Endothelial cell of umbilical vein (primary cell): ENCODE data around the gene NR6A1. TPM values are rescaled to one million over a fixed set of nuclear protein-coding genes. Genes with fewer than 3 reads are reported as not detected.

Source experiments
- BruUV-seq: library from RNA; stranded (reverse); fragments of 400-500 nt; replicated peaks from 2 replicates; lab custom pipeline; 2021; lab: Mats Ljungman, UMichigan
- CTCF ChIA-PET: fragments of 300-600, 350-600 bp; sonication (Branson Sonifier 250); formaldehyde crosslinking; loops from one replicate; lab custom pipeline; 2021; ENCODE audit warnings: antibody characterized with exemption, inconsistent platforms; lab: Charles Lee
- POLR2A ChIA-PET: fragments of 300-600, 350-600 bp; sonication (Branson Sonifier 250); formaldehyde crosslinking; loops from one replicate; lab custom pipeline; 2021; ENCODE audit warnings: antibody characterized with exemption, inconsistent platforms; lab: Charles Lee
- DNase-seq: peaks from one replicate; pipeline ENCODE4 v3.0.0-alpha.2; 2011; ENCODE audit warnings: low read depth, low spot score
- FAIRE-seq: peaks from 2 replicates; lab custom pipeline; 2011; peaks lifted over from hg19 to GRCh38; lab: Jason Lieb, UNC
- H2AFZ ChIP-seq: 2 replicates; pipeline ENCODE4 v1.6.0; 2012; ENCODE audit warnings: low read depth, low read length, control low read depth, inconsistent platforms
- H3K27ac ChIP-seq: 2 replicates; pipeline ENCODE4 v1.5.1; 2011; ENCODE audit warnings: low read depth, mild to moderate bottlenecking, control low read depth, low read length, moderate library complexity; ENCODE audit not compliant: insufficient read depth
- H3K27me3 ChIP-seq, 2 experiments: 2 replicates each; pipeline versions ENCODE4 v1.6.0 to v1.6.1; 2011; ENCODE audit warnings: low read length in 2 of 2, mixed read lengths in 1 of 2; ENCODE audit not compliant: control insufficient read depth in 2 of 2, insufficient read depth in 2 of 2
- H3K36me3 ChIP-seq, 2 experiments: 2 replicates in 1 of 2; 3 replicates in 1 of 2; pipeline ENCODE4 v1.5.1; 2011; ENCODE audit warnings: low read length in 2 of 2, mild to moderate bottlenecking in 1 of 2, moderate library complexity in 1 of 2; ENCODE audit not compliant: control insufficient read depth in 2 of 2, insufficient read depth in 2 of 2; ENCODE audit errors: extremely low read depth in 1 of 2
- H3K4me1 ChIP-seq: 3 replicates; pipeline ENCODE4 v1.5.1; 2011; ENCODE audit warnings: mild to moderate bottlenecking, low read length; ENCODE audit not compliant: control insufficient read depth, insufficient read depth; ENCODE audit errors: extremely low read depth
- H3K4me2 ChIP-seq: 2 replicates; pipeline ENCODE4 v1.6.1; 2011; ENCODE audit warnings: low read length, control low read depth, mixed read lengths; ENCODE audit not compliant: insufficient read depth
- H3K4me3 ChIP-seq, 3 experiments: fragments of 200-600 bp in 1 of 3; sonication (generic), shearing (Covaris generic) in 1 of 3; replicated peaks in 1 of 3; 2 replicates each; pipeline ENCODE4 v1.5.1; 2011 to 2016; ENCODE audit warnings: control low read depth in 3 of 3, low read length in 3 of 3, mild to moderate bottlenecking in 2 of 3, inconsistent platforms in 1 of 3, low read depth in 1 of 3, moderate library complexity in 1 of 3; ENCODE audit not compliant: insufficient read depth in 1 of 3
- H3K79me2 ChIP-seq: 2 replicates; pipeline ENCODE4 v1.6.0; 2012; ENCODE audit warnings: low read length, inconsistent platforms; ENCODE audit not compliant: control insufficient read depth, insufficient read depth
- H3K9ac ChIP-seq: replicated peaks from 2 replicates; pipeline ENCODE3; 2011; ENCODE audit warnings: low read length, control low read depth; ENCODE audit not compliant: insufficient read depth; ENCODE audit errors: extremely low read depth
- H3K9me1 ChIP-seq: replicated peaks from 3 replicates; pipeline ENCODE4 v1.6.0; 2011; ENCODE audit warnings: mild to moderate bottlenecking, low read length; ENCODE audit not compliant: control insufficient read depth, insufficient read depth; ENCODE audit errors: extremely low read depth
- H3K9me3 ChIP-seq: replicated peaks from 2 replicates; pipeline ENCODE4 v1.5.1; 2012; ENCODE audit warnings: low read length, inconsistent platforms; ENCODE audit not compliant: control insufficient read depth, insufficient read depth
- H4K20me1 ChIP-seq: replicated peaks from 2 replicates; pipeline ENCODE3; 2011; ENCODE audit warnings: mild to moderate bottlenecking, low read length; ENCODE audit not compliant: control insufficient read depth, insufficient read depth; ENCODE audit errors: extremely low read depth
- EZH2 ChIP-seq: IDR thresholded peaks from 2 replicates; pipeline ENCODE4 v1.6.1; 2012; ENCODE audit warnings: borderline replicate concordance, low read depth, mild to moderate bottlenecking, moderate library complexity, low read length, inconsistent platforms; ENCODE audit not compliant: severe bottlenecking
- FOS ChIP-seq: IDR thresholded peaks from 2 replicates; pipeline ENCODE4 v1.6.1; 2011; ENCODE audit warnings: mild to moderate bottlenecking, low read length, moderate library complexity, borderline replicate concordance; ENCODE audit not compliant: insufficient read depth
- GATA2 ChIP-seq: IDR thresholded peaks from 2 replicates; pipeline ENCODE4 v1.7.0; 2011; ENCODE audit warnings: low read depth, mild to moderate bottlenecking, moderate library complexity, mixed read lengths, low read length; ENCODE audit not compliant: insufficient read length, insufficient read depth
- JUN ChIP-seq: IDR thresholded peaks from 2 replicates; pipeline ENCODE4 v1.6.1; 2011; ENCODE audit warnings: borderline replicate concordance, low read depth; ENCODE audit not compliant: insufficient read length, insufficient read depth
- MYC ChIP-seq: IDR thresholded peaks from one replicate; pipeline ENCODE4 v1.6.1; 2011; ENCODE audit warnings: mild to moderate bottlenecking, low read depth, low read length
- POLR2A ChIP-seq: IDR thresholded peaks from 2 replicates; pipeline ENCODE4 v1.6.1; 2012; ENCODE audit warnings: low read depth, mild to moderate bottlenecking, control low read depth, low read length
- POLR2AphosphoS5 ChIP-seq: IDR thresholded peaks from 2 replicates; pipeline ENCODE4 v1.6.1; 2012; ENCODE audit warnings: low read depth, mild to moderate bottlenecking, control low read depth, low read length, moderate library complexity; ENCODE audit not compliant: insufficient read depth
- dilution Hi-C: fragments of 300-500 bp; cut with MboI; formaldehyde crosslinking; loops from one replicate; pipeline ENCODE4 v1.15.0; 2019; ENCODE audit warnings: low sequenced_read_pairs; ENCODE audit not compliant: extremely low pct_ligation_motif_present
- intact Hi-C: fragments of 100-400 bp; cut with micrococcal nuclease; formaldehyde crosslinking; loops from one replicate; pipeline ENCODE4 v1.10.0; 2022
- polyA plus RNA-seq, 4 experiments: library from polyadenylated mRNA; depleted of rRNA in 3 of 4; stranded (reverse) in 3 of 4; unstranded in 1 of 4; fragments of >200 nt; gene quantifications; 2 replicates each; pipeline versions ENCODE4 v1.2.1 to v1.2.3, GENCODE V29; 2011 to 2012; ENCODE audit warnings: missing spikeins in 1 of 4
- total RNA-seq: library from RNA; stranded (reverse); gene quantifications from 2 replicates; pipeline ENCODE4 v1.2.3, GENCODE V29; 2021
- TF ChIP-seq, protein P1 (sequence below): IDR thresholded peaks from 2 replicates; pipeline ENCODE4 v1.6.1; 2011; ENCODE audit not compliant: insufficient read depth, insufficient read length
- TF ChIP-seq, protein P2 (sequence below), 2 donors: IDR thresholded peaks; 1 replicate in 1 of 2; 2 replicates in 1 of 2; pipeline ENCODE4 v1.5.1; 2011; ENCODE audit warnings: low read length in 2 of 2, mild to moderate bottlenecking in 2 of 2, moderate library complexity in 2 of 2, control low read depth in 1 of 2, inconsistent platforms in 1 of 2, low read depth in 1 of 2; ENCODE audit not compliant: insufficient read depth in 1 of 2; ENCODE audit errors: extremely low read depth in 1 of 2

Gene NR6A1
- total and polyA plus RNA-seq, 2 donors (not counting 3 experiments of a cell fraction or from before 2014, with no cell fraction given), result 0.17 to 1.2 TPM

DNA sequence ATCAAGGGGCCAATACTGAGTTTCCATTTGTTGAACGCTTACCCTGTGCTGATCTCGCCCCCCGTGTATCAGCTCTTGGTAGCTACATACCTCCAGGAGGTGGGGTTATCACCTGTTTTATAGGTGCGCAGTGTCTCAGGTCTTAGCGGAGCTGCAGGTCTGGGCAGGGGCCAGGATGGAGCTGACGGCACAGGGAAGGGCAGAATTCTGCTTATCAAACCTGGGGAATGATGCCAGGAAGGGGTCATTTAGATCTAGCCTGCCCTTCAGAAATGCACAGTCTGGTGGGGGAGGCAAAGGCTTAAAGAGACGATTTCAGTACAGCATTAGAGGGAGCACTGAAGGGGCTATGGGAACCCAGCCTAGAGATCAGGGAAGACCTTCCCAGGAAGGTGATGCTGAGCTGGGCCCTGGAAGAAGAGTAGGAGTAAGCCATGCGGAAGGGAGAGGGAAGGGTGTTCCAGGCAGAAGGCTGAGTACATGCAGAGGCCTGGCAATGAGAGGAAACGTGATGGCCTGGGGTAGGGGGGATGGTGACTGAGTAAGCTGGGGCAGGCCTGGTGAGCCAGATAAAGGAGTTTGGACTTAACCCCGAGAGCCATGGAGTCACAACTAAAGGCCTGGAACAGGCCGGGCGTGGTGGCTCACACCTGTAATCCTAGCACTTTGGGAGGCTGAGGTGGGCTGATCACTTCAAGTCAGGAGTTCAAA is 37.3 kb upstream of the NR6A1 start:
- dilution Hi-C loops (no loop called here), intact Hi-C loops (no loop called here)
- Histone ChIP-seq H4K20me1 (no peaks in the 10 kb centered on the region), H3K9me1 (no peaks in the 10 kb centered on the region), H3K9me3 (no peaks in the 10 kb centered on the region), H3K36me3 (no peaks in the 10 kb centered on the region), H3K27me3 (no peaks in the 10 kb centered on the region), H3K9ac (no peak overlapping the region), H3K79me2 (no peaks in the 10 kb centered on the region), H3K27ac (no peak overlapping the region), H3K4me3 (no peak overlapping the region), H2AFZ (no peak overlapping the region), H3K4me2 (no peak overlapping the region), H3K4me1 (no peaks in the 10 kb centered on the region)
- DNase-seq (no peak), FAIRE-seq (no peak)
- BruUV-seq, result no TSS peak
- TF ChIP-seq JUN (no peak), POLR2AphosphoS5 (no peak), POLR2A (no peak)
- TF ChIP-seq, protein P1, sequence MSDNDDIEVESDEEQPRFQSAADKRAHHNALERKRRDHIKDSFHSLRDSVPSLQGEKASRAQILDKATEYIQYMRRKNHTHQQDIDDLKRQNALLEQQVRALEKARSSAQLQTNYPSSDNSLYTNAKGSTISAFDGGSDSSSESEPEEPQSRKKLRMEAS, result no peak
- CTCF ChIA-PET, result interaction anchor here (0.7 to 1.9 kb wide), 2 partner anchors 12 to 45 kb away, joined by 4 to 6 read pairs; partner anchors contain the start of gene WDR38
- POLR2A ChIA-PET, result no interaction called here

DNA sequence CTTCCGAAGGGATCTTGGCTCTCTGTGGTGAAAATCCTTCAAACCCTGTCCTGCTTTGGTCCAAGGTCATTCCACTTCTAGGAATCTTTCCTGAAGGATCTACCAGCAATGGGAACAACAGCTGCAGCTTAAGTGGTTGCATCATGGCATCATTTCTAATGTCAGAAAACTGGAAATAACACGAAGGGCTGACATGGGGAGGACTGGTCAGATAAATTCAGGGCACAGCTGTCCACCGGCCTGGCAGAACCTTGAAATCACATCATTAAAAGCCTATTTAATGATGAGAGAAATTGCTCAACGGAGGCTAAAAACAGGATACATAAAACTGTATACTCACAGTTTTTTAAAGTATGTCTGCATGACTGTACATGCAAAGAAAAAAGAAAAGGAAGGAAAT is 34.1 kb upstream of the NR6A1 start:
- no peak overlapping the region for H3K4me3 ChIP-seq
- no peak overlapping the region for H3K27ac ChIP-seq
- CTCF ChIA-PET, result interaction anchor here (1.9 kb wide), 1 partner anchor 9 kb away, joined by 5 read pairs; no protein-coding TSS in a partner anchor
- dilution Hi-C loops, result no loop called here
- H2AFZ ChIP-seq, result no peak overlapping the region
- peaks cover 8 to 9% of the 10 kb centered on the region in 2 experiments for H3K27me3 ChIP-seq
- intact Hi-C loops, result no loop called here
- no peaks in the 10 kb centered on the region for H3K9me3 ChIP-seq
- no peak for DNase-seq
- H3K4me2 ChIP-seq, result no peak overlapping the region
- no peak for FAIRE-seq
- no peak overlapping the region for H3K9ac ChIP-seq
- H3K4me1 ChIP-seq, result peaks cover 6% of the 10 kb centered on the region
- no peaks in the 10 kb centered on the region for H3K36me3 ChIP-seq
- POLR2A ChIA-PET, result no interaction called here
- H3K79me2 ChIP-seq, result no peaks in the 10 kb centered on the region
- no TSS peak for BruUV-seq
- H3K9me1 ChIP-seq, result no peaks in the 10 kb centered on the region
- H4K20me1 ChIP-seq, result no peaks in the 10 kb centered on the region
- TF ChIP-seq GATA2 (no peak), EZH2 (no peak), POLR2AphosphoS5 (no peak), POLR2A (no peak), FOS (no peak), MYC (no peak), JUN (no peak)
- TF ChIP-seq, protein P2, sequence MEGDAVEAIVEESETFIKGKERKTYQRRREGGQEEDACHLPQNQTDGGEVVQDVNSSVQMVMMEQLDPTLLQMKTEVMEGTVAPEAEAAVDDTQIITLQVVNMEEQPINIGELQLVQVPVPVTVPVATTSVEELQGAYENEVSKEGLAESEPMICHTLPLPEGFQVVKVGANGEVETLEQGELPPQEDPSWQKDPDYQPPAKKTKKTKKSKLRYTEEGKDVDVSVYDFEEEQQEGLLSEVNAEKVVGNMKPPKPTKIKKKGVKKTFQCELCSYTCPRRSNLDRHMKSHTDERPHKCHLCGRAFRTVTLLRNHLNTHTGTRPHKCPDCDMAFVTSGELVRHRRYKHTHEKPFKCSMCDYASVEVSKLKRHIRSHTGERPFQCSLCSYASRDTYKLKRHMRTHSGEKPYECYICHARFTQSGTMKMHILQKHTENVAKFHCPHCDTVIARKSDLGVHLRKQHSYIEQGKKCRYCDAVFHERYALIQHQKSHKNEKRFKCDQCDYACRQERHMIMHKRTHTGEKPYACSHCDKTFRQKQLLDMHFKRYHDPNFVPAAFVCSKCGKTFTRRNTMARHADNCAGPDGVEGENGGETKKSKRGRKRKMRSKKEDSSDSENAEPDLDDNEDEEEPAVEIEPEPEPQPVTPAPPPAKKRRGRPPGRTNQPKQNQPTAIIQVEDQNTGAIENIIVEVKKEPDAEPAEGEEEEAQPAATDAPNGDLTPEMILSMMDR (IDR thresholded peaks at IDR 0.05; ENCODE audit: extremely low read depth in 1 of 2, insufficient read depth in 1 of 2, low read depth in 1 of 2, low read length in 2 of 2), result no peak
- TF ChIP-seq, protein P1, result no peak
